ENCODE results near the gene BTNL8. TPM values are rescaled to one million over a fixed set of nuclear protein-coding genes. Genes with fewer than 3 reads are reported as not detected.

BTNL8 gene
- total and polyA plus RNA-seq, 2 donors from 2014 or later = 0.19 to 1.2 TPM

- Histone ChIP-seq H3K36me3 (ENCODE audit: control insufficient read depth in 2 of 3, insufficient read depth in 3 of 3, low read length in 3 of 3) (peaks cover 23 to 45% (median 25%) of the 10 kb centered on the region in 3 donors), H3K27me3 (ENCODE audit: control insufficient read depth, insufficient read depth, low read length) (no peaks in the 10 kb centered on the region), H3K9ac (ENCODE audit: low read length in 3 of 3) (no peak overlapping the region), H3K9me3 (ENCODE audit: control insufficient read depth in 2 of 3, insufficient read depth in 1 of 3, low read length in 3 of 3) (peaks cover 0 to 25% (median 15%) of the 10 kb centered on the region in 3 donors), H3K4me1 (ENCODE audit: control insufficient read depth in 2 of 3, insufficient read depth in 2 of 3, low read depth in 1 of 3, low read length in 3 of 3) (no peaks in the 10 kb centered on the region), H3K4me3 (ENCODE audit: low read length in 3 of 3) (no peak overlapping the region), H3K27ac (ENCODE audit: low read depth in 2 of 2, low read length in 2 of 2) (no peak overlapping the region)
- no peak for TF ChIP-seq CTCF (IDR thresholded peaks at IDR 0.05; ENCODE audit: borderline replicate concordance, extremely low read depth, insufficient read depth)
- DNase-seq = no peak
- FAIRE-seq = no peak
- intact Hi-C loops (cut with DNase I) = no loop called here
Observed at GRCh38 chr5:180852495-180852894, 46.5 kb upstream of the BTNL8 start.

- TF ChIP-seq CTCF (IDR thresholded peaks at IDR 0.05; ENCODE audit: borderline replicate concordance, extremely low read depth, insufficient read depth) = no peak
- peaks cover 0 to 25% (median 15%) of the 10 kb centered on the region in 3 donors for H3K9me3 ChIP-seq (ENCODE audit: control insufficient read depth in 2 of 3, insufficient read depth in 1 of 3, low read length in 3 of 3)
- H3K4me1 ChIP-seq (ENCODE audit: control insufficient read depth in 2 of 3, insufficient read depth in 2 of 3, low read depth in 1 of 3, low read length in 3 of 3) = no peaks in the 10 kb centered on the region
- peaks cover 23 to 44% (median 25%) of the 10 kb centered on the region in 3 donors for H3K36me3 ChIP-seq (ENCODE audit: control insufficient read depth in 2 of 3, insufficient read depth in 3 of 3, low read length in 3 of 3)
- intact Hi-C loops (cut with DNase I) = no loop called here
- no peak overlapping the region for H3K4me3 ChIP-seq (ENCODE audit: low read length in 3 of 3)
- no peak for FAIRE-seq
- no peak overlapping the region for H3K27ac ChIP-seq (ENCODE audit: low read depth in 2 of 2, low read length in 2 of 2)
- no peak overlapping the region for H3K9ac ChIP-seq (ENCODE audit: low read length in 3 of 3)
- DNase-seq = no peak
- no peaks in the 10 kb centered on the region for H3K27me3 ChIP-seq (ENCODE audit: control insufficient read depth, insufficient read depth, low read length)
Observed at GRCh38 chr5:180853121-180853847, 45.7 kb upstream of the BTNL8 start.

GRCh38 chr5:180853848-180854176 lies 45.1 kb upstream of the BTNL8 start:
- no peak overlapping the region for H3K27ac ChIP-seq (ENCODE audit: low read depth in 2 of 2, low read length in 2 of 2)
- DNase-seq (no peak), FAIRE-seq (no peak)
- H3K4me1 ChIP-seq (ENCODE audit: control insufficient read depth in 2 of 3, insufficient read depth in 2 of 3, low read depth in 1 of 3, low read length in 3 of 3) = no peaks in the 10 kb centered on the region
- H3K9ac ChIP-seq (ENCODE audit: low read length in 3 of 3) = no peak overlapping the region
- H3K36me3 ChIP-seq (ENCODE audit: control insufficient read depth in 2 of 3, insufficient read depth in 3 of 3, low read length in 3 of 3) = peaks cover 23 to 39% (median 25%) of the 10 kb centered on the region in 3 donors
- no peaks in the 10 kb centered on the region for H3K27me3 ChIP-seq (ENCODE audit: control insufficient read depth, insufficient read depth, low read length)
- TF ChIP-seq CTCF (IDR thresholded peaks at IDR 0.05; ENCODE audit: borderline replicate concordance, extremely low read depth, insufficient read depth) = no peak
- H3K4me3 ChIP-seq (ENCODE audit: low read length in 3 of 3) = no peak overlapping the region
- intact Hi-C loops (cut with DNase I) = no loop called here
- H3K9me3 ChIP-seq (ENCODE audit: control insufficient read depth in 2 of 3, insufficient read depth in 1 of 3, low read length in 3 of 3) = peaks cover 0 to 22% (median 15%) of the 10 kb centered on the region in 3 donors

All from kidney (tissue), 14 donors.